IMR-90 (cell line): ENCODE results near the gene RALGPS1. TPM values are rescaled to one million over a fixed set of nuclear protein-coding genes. Genes with fewer than 3 reads are reported as not detected.

Source experiments
- ATAC-seq: fragments of 200-7000 bp; cut with Tn5 transposase; 2 replicates; pipeline ENCODE4 v1.9.1; 2020; ENCODE audit warnings: low read depth, mild to moderate bottlenecking, moderate library complexity
- BruUV-seq: library from RNA; stranded (reverse); fragments of 400-500 nt; replicated peaks from 2 replicates; lab custom pipeline; 2021; lab: Mats Ljungman, UMichigan
- CTCF ChIA-PET: fragments of 300-600 bp; formaldehyde crosslinking; extraction: SDS; loops from one replicate; lab custom pipeline; 2021; ENCODE audit warnings: antibody characterized with exemption; lab: Yijun Ruan, JAX
- POLR2A ChIA-PET: fragments of 300-600 bp; sonication (Branson Sonifier 250); formaldehyde crosslinking; loops from one replicate; lab custom pipeline; 2022; ENCODE audit warnings: antibody characterized with exemption; ENCODE audit not compliant: unreplicated experiment; lab: Charles Lee
- DNase-seq: peaks from one replicate; pipeline ENCODE4 v3.0.0; 2013
- H2AFZ ChIP-seq: replicated peaks from 2 replicates; pipeline ENCODE3; 2013; ENCODE audit warnings: low read length, mild to moderate bottlenecking; ENCODE audit not compliant: poor library complexity
- H2AK5ac ChIP-seq: 2 replicates; pipeline ENCODE4 v1.6.1; 2013; ENCODE audit warnings: low read depth, low read length, inconsistent platforms
- H2AK9ac ChIP-seq: replicated peaks from 2 replicates; pipeline ENCODE3; 2013; ENCODE audit warnings: mild to moderate bottlenecking, low read depth, low read length, moderate library complexity; ENCODE audit not compliant: poor library complexity
- H2BK120ac ChIP-seq: 2 replicates; pipeline ENCODE4 v1.6.1; 2013; ENCODE audit warnings: low read depth, low read length, inconsistent platforms
- H2BK15ac ChIP-seq: 3 replicates; pipeline ENCODE4 v1.6.1; 2013; ENCODE audit warnings: low read depth, low read length, inconsistent platforms
- H2BK20ac ChIP-seq: 2 replicates; pipeline ENCODE4 v1.6.1; 2013; ENCODE audit warnings: low read depth, mild to moderate bottlenecking, inconsistent platforms, low read length, moderate library complexity
- H2BK5ac ChIP-seq: 2 replicates; pipeline ENCODE4 v1.6.1; 2013; ENCODE audit warnings: mild to moderate bottlenecking, low read depth, low read length, inconsistent platforms; ENCODE audit not compliant: poor library complexity, severe bottlenecking
- H3K14ac ChIP-seq: replicated peaks from 2 replicates; pipeline ENCODE4 v1.6.1; 2013; ENCODE audit warnings: low read depth, low read length, inconsistent platforms
- H3K18ac ChIP-seq: 2 replicates; pipeline ENCODE4 v1.6.1; 2013; ENCODE audit warnings: low read depth, low read length, control low read depth
- H3K23ac ChIP-seq: 2 replicates; pipeline ENCODE4 v1.6.1; 2013; ENCODE audit warnings: low read depth, low read length, inconsistent platforms
- H3K27ac ChIP-seq: 2 replicates; pipeline ENCODE4 v1.5.1; 2013; ENCODE audit warnings: mild to moderate bottlenecking, control low read depth, low read length; ENCODE audit not compliant: insufficient read depth
- H3K27me3 ChIP-seq: 2 replicates; pipeline ENCODE4 v1.6.1; 2013; ENCODE audit warnings: low read length; ENCODE audit not compliant: control insufficient read depth, insufficient read depth
- H3K36me3 ChIP-seq: 2 replicates; pipeline ENCODE4 v1.6.1; 2013; ENCODE audit warnings: low read length, mixed read lengths; ENCODE audit not compliant: control insufficient read depth, insufficient read depth
- H3K4ac ChIP-seq: 2 replicates; pipeline ENCODE4 v1.6.1; 2013; ENCODE audit warnings: low read depth, low read length, inconsistent platforms
- H3K4me1 ChIP-seq: 2 replicates; pipeline ENCODE4 v1.6.1; 2013; ENCODE audit warnings: low read length, mixed read lengths; ENCODE audit not compliant: control insufficient read depth, insufficient read depth
- H3K4me2 ChIP-seq: 2 replicates; pipeline ENCODE4 v1.6.1; 2013; ENCODE audit warnings: low read depth, mild to moderate bottlenecking, control low read depth, low read length, moderate library complexity
- H3K4me3 ChIP-seq: 2 replicates; pipeline ENCODE4 v1.5.1; 2013; ENCODE audit warnings: low read depth, mild to moderate bottlenecking, control low read depth, low read length, moderate library complexity; ENCODE audit not compliant: insufficient read depth
- H3K56ac ChIP-seq: 2 replicates; pipeline ENCODE4 v1.6.1; 2013; ENCODE audit warnings: low read length, inconsistent platforms; ENCODE audit not compliant: insufficient read depth; ENCODE audit errors: extremely low read depth
- H3K79me1 ChIP-seq, 2 experiments: 2 replicates each; pipeline ENCODE4 v1.6.1; 2013; ENCODE audit warnings: low read length in 2 of 2, inconsistent platforms in 1 of 2, low read depth in 1 of 2
- H3K9ac ChIP-seq: 2 replicates; pipeline ENCODE4 v1.6.1; 2013; ENCODE audit warnings: low read depth, low read length, control low read depth
- H3K9me1 ChIP-seq: 2 replicates; pipeline ENCODE4 v1.6.1; 2013; ENCODE audit warnings: low read length, inconsistent platforms; ENCODE audit not compliant: insufficient read depth
- H3K9me3 ChIP-seq: 2 replicates; pipeline ENCODE4 v1.6.1; 2013; ENCODE audit warnings: low read length; ENCODE audit not compliant: control insufficient read depth, insufficient read depth
- H4K20me1 ChIP-seq: 2 replicates; pipeline ENCODE4 v1.6.1; 2013; ENCODE audit warnings: low read length, inconsistent platforms; ENCODE audit not compliant: insufficient read depth
- H4K5ac ChIP-seq: 2 replicates; pipeline ENCODE4 v1.6.1; 2013; ENCODE audit warnings: mild to moderate bottlenecking, low read depth, low read length, control low read depth
- H4K8ac ChIP-seq, 2 experiments: 2 replicates each; pipeline ENCODE4 v1.6.1; 2013; ENCODE audit warnings: low read depth in 2 of 2, low read length in 2 of 2, control low read depth in 1 of 2, inconsistent platforms in 1 of 2
- H4K91ac ChIP-seq: 2 replicates; pipeline ENCODE4 v1.6.1; 2013; ENCODE audit warnings: low read depth, low read length, inconsistent platforms; ENCODE audit not compliant: insufficient read depth
- BHLHE40 ChIP-seq: fragments of 150-350 bp; IDR thresholded peaks from 2 replicates; pipeline ENCODE4 v1.6.1; 2016; ENCODE audit warnings: mild to moderate bottlenecking, low read depth, low read length
- CEBPB ChIP-seq: IDR thresholded peaks from 2 replicates; pipeline ENCODE4 v1.6.1; 2012; ENCODE audit warnings: low read depth, low read length, improper control_type of control experiment
- MAFK ChIP-seq: IDR thresholded peaks from 2 replicates; pipeline ENCODE4 v1.6.1; 2012; ENCODE audit warnings: low read depth, low read length, improper control_type of control experiment
- MAZ ChIP-seq: IDR thresholded peaks from 2 replicates; pipeline ENCODE4 v1.6.1; 2012; ENCODE audit warnings: low read depth, mild to moderate bottlenecking, low read length, improper control_type of control experiment, moderate library complexity, borderline replicate concordance
- MXI1 ChIP-seq: IDR thresholded peaks from 2 replicates; pipeline ENCODE4 v1.6.1; 2012; ENCODE audit warnings: low read depth, mild to moderate bottlenecking, low read length, moderate library complexity, borderline replicate concordance
- NFE2L2 ChIP-seq: fragments of 150-350 bp; IDR thresholded peaks from 2 replicates; pipeline ENCODE4 v1.6.1; 2016; ENCODE audit warnings: low read depth, mild to moderate bottlenecking, low read length
- POLR2A ChIP-seq: IDR thresholded peaks from 2 replicates; pipeline ENCODE4 v1.6.1; 2012; ENCODE audit warnings: mild to moderate bottlenecking, low read depth, low read length
- RAD21 ChIP-seq: IDR thresholded peaks from 2 replicates; pipeline ENCODE4 v1.6.1; 2012; ENCODE audit warnings: low read length, improper control_type of control experiment
- RCOR1 ChIP-seq: IDR thresholded peaks from 2 replicates; pipeline ENCODE4 v1.6.1; 2012; ENCODE audit warnings: mild to moderate bottlenecking, low read length, improper control_type of control experiment; ENCODE audit not compliant: insufficient replicate concordance
- RFX5 ChIP-seq: IDR thresholded peaks from 2 replicates; pipeline ENCODE4 v1.8.0; 2012; ENCODE audit warnings: low read depth, mild to moderate bottlenecking, low read length, moderate library complexity
- SMC3 ChIP-seq: fragments of 150-350 bp; IDR thresholded peaks from 2 replicates; pipeline ENCODE4 v1.6.1; 2016; ENCODE audit warnings: low read depth, mild to moderate bottlenecking, antibody characterized with exemption, low read length, moderate library complexity
- WGBS, 2 experiments: methylation state at CpG; one replicate each; pipeline versions ENCODE4 v1.1.5 to v1.1.7; 2013; ENCODE audit warnings: missing lambda C conversion rate in 2 of 2; ENCODE audit not compliant: insufficient read length in 1 of 2; ENCODE audit errors: extremely low coverage in 2 of 2; 5-methylcytosine and 5-hydroxymethylcytosine counted together
- dilution Hi-C: fragments of 300-500 bp; cut with HindIII; formaldehyde crosslinking; loops from one replicate; pipeline ENCODE4 v1.14.3; 2018; ENCODE audit warnings: low sequenced_read_pairs; ENCODE audit not compliant: unreplicated experiment
- in situ Hi-C: fragments of 300-500 bp; cut with MboI; formaldehyde crosslinking; loops from 3 replicates; pipeline ENCODE4 v1.14.3; 2019; ENCODE audit warnings: low sequenced_read_pairs, inconsistent platforms, mixed read lengths
- intact Hi-C: fragments of 100-400 bp; cut with micrococcal nuclease; formaldehyde crosslinking; loops from 2 replicates; pipeline ENCODE4 v1.10.0; 2022
- polyA plus RNA-seq, 3 experiments: library from polyadenylated mRNA; depleted of rRNA; stranded (reverse); fragments of >200 nt; gene quantifications; 2 replicates each; pipeline ENCODE4 v1.2.3, GENCODE V29; 2012; ENCODE audit warnings: low replicate concordance in 1 of 3
- total RNA-seq: library from RNA; depleted of rRNA; stranded (reverse); fragments of >200 nt; gene quantifications from 2 replicates; pipeline ENCODE4 v1.2.3, GENCODE V29; 2012
- TF ChIP-seq, protein P1 (sequence below): fragments of 150-350 bp; IDR thresholded peaks from 2 replicates; pipeline ENCODE4 v1.6.1; 2016; ENCODE audit warnings: low read depth, mild to moderate bottlenecking, low read length, moderate library complexity, borderline replicate concordance
- TF ChIP-seq, protein P2 (sequence below): conservative IDR thresholded peaks from 2 replicates; pipeline ENCODE4 v1.5.1; 2012; ENCODE audit warnings: mild to moderate bottlenecking, low read depth, low read length, improper control_type of control experiment
- TF ChIP-seq, protein P3 (sequence below): fragments of 150-350 bp; IDR thresholded peaks from 2 replicates; pipeline ENCODE4 v1.6.1; 2017; ENCODE audit warnings: mild to moderate bottlenecking, antibody characterized with exemption, low read length, low read depth

Gene RALGPS1
- total and polyA plus RNA-seq, 2 of the 4 experiments (the other 2 are of a cell fraction): 0.90 to 2.8 TPM

DNA sequence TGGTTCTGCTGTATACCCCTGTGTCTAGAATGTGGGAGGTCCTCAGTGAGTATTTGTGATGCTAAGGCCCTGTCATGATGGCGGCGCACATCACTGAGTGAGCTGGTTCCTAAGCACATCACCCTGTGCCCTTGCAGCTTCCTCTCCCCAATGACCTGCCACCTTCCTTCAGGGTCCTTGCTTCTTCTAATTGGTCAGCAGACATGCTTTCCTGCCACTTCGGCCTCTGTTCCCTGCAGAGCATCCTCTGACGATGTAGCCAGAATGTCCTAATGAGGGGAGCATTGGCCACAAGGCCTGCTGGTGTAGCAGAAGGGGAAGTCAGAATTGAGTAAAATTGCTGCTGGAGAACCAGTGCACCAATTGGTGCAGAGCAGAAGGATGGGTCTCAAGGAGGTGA is 238.9 kb downstream of the RALGPS1 start (continued):
- TF ChIP-seq MAZ (no peak), BHLHE40 (no peak), RFX5 (no peak), MAFK (no peak)

DNA sequence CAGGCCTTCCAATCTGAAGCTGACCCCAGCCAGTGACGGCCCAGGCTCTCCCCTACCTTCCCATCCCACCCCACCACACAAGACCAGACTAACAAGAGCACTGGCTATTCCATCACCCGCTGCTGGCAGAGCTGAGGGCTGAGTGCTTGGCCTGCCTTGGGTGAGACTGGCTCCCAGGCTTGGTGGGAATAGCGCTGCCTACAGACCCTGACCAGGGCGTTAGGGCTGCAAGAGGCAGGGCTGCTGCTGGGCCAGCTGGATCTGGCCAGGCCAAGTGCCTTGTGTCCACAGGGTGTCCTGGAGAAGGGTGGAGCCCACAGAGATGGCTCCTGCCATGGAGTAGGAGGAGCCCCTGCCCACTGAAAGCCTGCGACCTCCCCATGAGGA is 239.4 kb downstream of the RALGPS1 start:
- H3K4me1 ChIP-seq: peaks cover 3% of the 10 kb centered on the region
- H2AK5ac ChIP-seq: no peak overlapping the region
- no peak overlapping the region for H3K23ac ChIP-seq
- no peak overlapping the region for H2AK9ac ChIP-seq
- H2BK20ac ChIP-seq: no peak overlapping the region
- H4K5ac ChIP-seq: no peak overlapping the region
- no peak for ATAC-seq
- no peak overlapping the region for H3K4me3 ChIP-seq
- H2BK15ac ChIP-seq: no peak overlapping the region
- no peak overlapping the region for H3K4me2 ChIP-seq
- H4K91ac ChIP-seq: no peak overlapping the region
- H3K9ac ChIP-seq: no peak overlapping the region
- intact Hi-C loops: no loop called here
- H2AFZ ChIP-seq: no peak overlapping the region
- WGBS, 2 experiments: 87% methylated on average over 3 of the region's 5 CpGs; no CpG with 5 or more reads in 1 of the 2 experiments
- H2BK5ac ChIP-seq: no peak overlapping the region
- H3K18ac ChIP-seq: no peak overlapping the region
- no peak overlapping the region for H3K27ac ChIP-seq
- H3K27me3 ChIP-seq: no peaks in the 10 kb centered on the region
- peaks cover 7% of the 10 kb centered on the region for H3K9me1 ChIP-seq
- no peaks in the 10 kb centered on the region for H3K36me3 ChIP-seq
- BruUV-seq: no TSS peak
- no peak overlapping the region for H3K4ac ChIP-seq
- POLR2A ChIA-PET: no interaction called here
- in situ Hi-C loops: no loop called here
- no peaks in the 10 kb centered on the region for H4K20me1 ChIP-seq
- CTCF ChIA-PET: no interaction called here
- dilution Hi-C loops: no loop called here
- no peak overlapping the region for H3K56ac ChIP-seq
- H3K14ac ChIP-seq: no peak overlapping the region
- no peaks in the 10 kb centered on the region for H3K9me3 ChIP-seq
- no peaks in the 10 kb centered on the region for H3K79me1 ChIP-seq
- DNase-seq: no peak
- H2BK120ac ChIP-seq: no peak overlapping the region
- H4K8ac ChIP-seq: no peak overlapping the region
- TF ChIP-seq RAD21 (no peak), CEBPB (no peak), SMC3 (no peak), MAZ (no peak), MAFK (no peak), POLR2A (no peak), RCOR1 (no peak), BHLHE40 (no peak), NFE2L2 (no peak), RFX5 (no peak), MXI1 (no peak)
- TF ChIP-seq, protein P1, sequence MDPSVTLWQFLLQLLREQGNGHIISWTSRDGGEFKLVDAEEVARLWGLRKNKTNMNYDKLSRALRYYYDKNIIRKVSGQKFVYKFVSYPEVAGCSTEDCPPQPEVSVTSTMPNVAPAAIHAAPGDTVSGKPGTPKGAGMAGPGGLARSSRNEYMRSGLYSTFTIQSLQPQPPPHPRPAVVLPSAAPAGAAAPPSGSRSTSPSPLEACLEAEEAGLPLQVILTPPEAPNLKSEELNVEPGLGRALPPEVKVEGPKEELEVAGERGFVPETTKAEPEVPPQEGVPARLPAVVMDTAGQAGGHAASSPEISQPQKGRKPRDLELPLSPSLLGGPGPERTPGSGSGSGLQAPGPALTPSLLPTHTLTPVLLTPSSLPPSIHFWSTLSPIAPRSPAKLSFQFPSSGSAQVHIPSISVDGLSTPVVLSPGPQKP: no peak
- TF ChIP-seq, protein P2, sequence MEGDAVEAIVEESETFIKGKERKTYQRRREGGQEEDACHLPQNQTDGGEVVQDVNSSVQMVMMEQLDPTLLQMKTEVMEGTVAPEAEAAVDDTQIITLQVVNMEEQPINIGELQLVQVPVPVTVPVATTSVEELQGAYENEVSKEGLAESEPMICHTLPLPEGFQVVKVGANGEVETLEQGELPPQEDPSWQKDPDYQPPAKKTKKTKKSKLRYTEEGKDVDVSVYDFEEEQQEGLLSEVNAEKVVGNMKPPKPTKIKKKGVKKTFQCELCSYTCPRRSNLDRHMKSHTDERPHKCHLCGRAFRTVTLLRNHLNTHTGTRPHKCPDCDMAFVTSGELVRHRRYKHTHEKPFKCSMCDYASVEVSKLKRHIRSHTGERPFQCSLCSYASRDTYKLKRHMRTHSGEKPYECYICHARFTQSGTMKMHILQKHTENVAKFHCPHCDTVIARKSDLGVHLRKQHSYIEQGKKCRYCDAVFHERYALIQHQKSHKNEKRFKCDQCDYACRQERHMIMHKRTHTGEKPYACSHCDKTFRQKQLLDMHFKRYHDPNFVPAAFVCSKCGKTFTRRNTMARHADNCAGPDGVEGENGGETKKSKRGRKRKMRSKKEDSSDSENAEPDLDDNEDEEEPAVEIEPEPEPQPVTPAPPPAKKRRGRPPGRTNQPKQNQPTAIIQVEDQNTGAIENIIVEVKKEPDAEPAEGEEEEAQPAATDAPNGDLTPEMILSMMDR: no peak
- TF ChIP-seq, protein P3, sequence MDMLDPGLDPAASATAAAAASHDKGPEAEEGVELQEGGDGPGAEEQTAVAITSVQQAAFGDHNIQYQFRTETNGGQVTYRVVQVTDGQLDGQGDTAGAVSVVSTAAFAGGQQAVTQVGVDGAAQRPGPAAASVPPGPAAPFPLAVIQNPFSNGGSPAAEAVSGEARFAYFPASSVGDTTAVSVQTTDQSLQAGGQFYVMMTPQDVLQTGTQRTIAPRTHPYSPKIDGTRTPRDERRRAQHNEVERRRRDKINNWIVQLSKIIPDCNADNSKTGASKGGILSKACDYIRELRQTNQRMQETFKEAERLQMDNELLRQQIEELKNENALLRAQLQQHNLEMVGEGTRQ: no peak
